RWPE2 (cell line): ENCODE data around the gene ELP4.

ENCODE experiments used
- ATAC-seq: fragments of 200-7000 bp; cut with Tn5 transposase; 3 replicates; pipeline ENCODE4 v1.9.1; 2021; ENCODE audit warnings: low read depth
- DNase-seq: peaks from one replicate; pipeline ENCODE4 v3.0.0-alpha.2; 2020; ENCODE audit warnings: low spot score
- H3K27ac ChIP-seq: fragments of 450-650 bp; 2 replicates; pipeline ENCODE4 v1.5.1; 2017; ENCODE audit warnings: mild to moderate bottlenecking; ENCODE audit not compliant: poor library complexity, severe bottlenecking
- H3K27me3 ChIP-seq: fragments of 250-450 bp; sonication (Bioruptor Pico); 2 replicates; pipeline ENCODE4 v1.5.1; 2021; ENCODE audit warnings: mild to moderate bottlenecking, moderate library complexity; ENCODE audit not compliant: insufficient read depth, poor library complexity, severe bottlenecking
- H3K36me3 ChIP-seq: fragments of 250-450 bp; sonication (Bioruptor Pico); 2 replicates; pipeline ENCODE4 v1.5.1; 2020; ENCODE audit warnings: low read depth, mild to moderate bottlenecking, moderate library complexity
- H3K4me1 ChIP-seq: fragments of 250-450 bp; sonication (Bioruptor Pico); 2 replicates; pipeline ENCODE4 v1.5.1; 2021; ENCODE audit warnings: mild to moderate bottlenecking, moderate library complexity; ENCODE audit not compliant: insufficient read depth, poor library complexity, severe bottlenecking
- H3K4me3 ChIP-seq: fragments of 250-450 bp; sonication (Bioruptor Pico); 2 replicates; pipeline ENCODE4 v1.5.1; 2021; ENCODE audit warnings: mild to moderate bottlenecking, moderate library complexity; ENCODE audit not compliant: severe bottlenecking
- H3K9me3 ChIP-seq: fragments of 250-450 bp; sonication (Bioruptor Pico); 2 replicates; pipeline ENCODE4 v1.5.1; 2021; ENCODE audit warnings: mild to moderate bottlenecking, moderate library complexity; ENCODE audit not compliant: severe bottlenecking
- TF ChIP-seq, protein P1 (sequence below): fragments of 450-650 bp; IDR thresholded peaks from one replicate; pipeline ENCODE4 v1.5.1; 2017; ENCODE audit warnings: mild to moderate bottlenecking, moderate library complexity; ENCODE audit not compliant: poor library complexity, severe bottlenecking

Gene ELP4, protein sequence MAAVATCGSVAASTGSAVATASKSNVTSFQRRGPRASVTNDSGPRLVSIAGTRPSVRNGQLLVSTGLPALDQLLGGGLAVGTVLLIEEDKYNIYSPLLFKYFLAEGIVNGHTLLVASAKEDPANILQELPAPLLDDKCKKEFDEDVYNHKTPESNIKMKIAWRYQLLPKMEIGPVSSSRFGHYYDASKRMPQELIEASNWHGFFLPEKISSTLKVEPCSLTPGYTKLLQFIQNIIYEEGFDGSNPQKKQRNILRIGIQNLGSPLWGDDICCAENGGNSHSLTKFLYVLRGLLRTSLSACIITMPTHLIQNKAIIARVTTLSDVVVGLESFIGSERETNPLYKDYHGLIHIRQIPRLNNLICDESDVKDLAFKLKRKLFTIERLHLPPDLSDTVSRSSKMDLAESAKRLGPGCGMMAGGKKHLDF

GRCh38 chr11:31509429-31510345, at the start of gene ELP4, which contains the start of gene IMMP1L:
Gene ELP4 (plus strand): TSS chr11:31509767. CDS start chr11:31509785, 18 bp downstream.
Gene IMMP1L (minus strand): TSS chr11:31509622. CDS start chr11:31463276, 46,346 bp downstream.
- Histone ChIP-seq H3K4me3 (peak within 1 kb of the TSS; percentile 80), H3K27me3 (no peaks in the 10 kb centered on the region), H3K9me3 (no peaks in the 10 kb centered on the region), H3K4me1 (peaks cover 22% of the 10 kb centered on the region), H3K36me3 (peaks cover 8% of the 10 kb centered on the region), H3K27ac (peak within 1 kb of the TSS; percentile 15)
- DNase-seq = peak; percentile 95
- peak; percentile 99 for ATAC-seq
- TF ChIP-seq, protein P1, sequence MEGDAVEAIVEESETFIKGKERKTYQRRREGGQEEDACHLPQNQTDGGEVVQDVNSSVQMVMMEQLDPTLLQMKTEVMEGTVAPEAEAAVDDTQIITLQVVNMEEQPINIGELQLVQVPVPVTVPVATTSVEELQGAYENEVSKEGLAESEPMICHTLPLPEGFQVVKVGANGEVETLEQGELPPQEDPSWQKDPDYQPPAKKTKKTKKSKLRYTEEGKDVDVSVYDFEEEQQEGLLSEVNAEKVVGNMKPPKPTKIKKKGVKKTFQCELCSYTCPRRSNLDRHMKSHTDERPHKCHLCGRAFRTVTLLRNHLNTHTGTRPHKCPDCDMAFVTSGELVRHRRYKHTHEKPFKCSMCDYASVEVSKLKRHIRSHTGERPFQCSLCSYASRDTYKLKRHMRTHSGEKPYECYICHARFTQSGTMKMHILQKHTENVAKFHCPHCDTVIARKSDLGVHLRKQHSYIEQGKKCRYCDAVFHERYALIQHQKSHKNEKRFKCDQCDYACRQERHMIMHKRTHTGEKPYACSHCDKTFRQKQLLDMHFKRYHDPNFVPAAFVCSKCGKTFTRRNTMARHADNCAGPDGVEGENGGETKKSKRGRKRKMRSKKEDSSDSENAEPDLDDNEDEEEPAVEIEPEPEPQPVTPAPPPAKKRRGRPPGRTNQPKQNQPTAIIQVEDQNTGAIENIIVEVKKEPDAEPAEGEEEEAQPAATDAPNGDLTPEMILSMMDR = no peak

- TF ChIP-seq, protein P1 = no peak
- H3K9me3 ChIP-seq = peaks cover 5% of the 10 kb centered on the region
- ATAC-seq (no peak), DNase-seq (no peak)
- H3K27ac ChIP-seq = no peak overlapping the region
- no peaks in the 10 kb centered on the region for H3K4me1 ChIP-seq
- peaks cover 9% of the 10 kb centered on the region for H3K36me3 ChIP-seq
- H3K27me3 ChIP-seq = no peaks in the 10 kb centered on the region
- no peak overlapping the region for H3K4me3 ChIP-seq
These were observed 45.1 kb upstream of the ELP4 start for GRCh38 chr11:31464436-31464835.

DNA sequence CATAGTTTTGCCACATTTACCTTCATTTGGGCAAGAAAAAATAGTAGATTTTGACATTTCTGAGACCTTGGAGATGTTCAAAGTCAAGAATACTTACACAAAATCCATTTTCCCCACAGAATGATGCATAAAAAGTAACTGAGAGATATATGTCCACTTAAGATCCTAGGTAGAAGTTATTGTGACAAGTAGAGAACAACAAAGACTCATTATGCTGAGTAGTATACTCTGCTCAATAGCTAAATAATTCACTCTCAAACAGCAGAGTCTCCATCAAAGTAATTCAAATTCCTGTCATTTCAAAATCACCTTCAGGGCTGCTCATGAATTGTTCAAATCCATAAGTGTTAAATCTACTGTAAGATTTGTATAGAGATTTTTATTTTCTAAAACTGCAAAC, 35.5 kb upstream of the ELP4 start:
- ATAC-seq (no peak), DNase-seq (no peak)
- Histone ChIP-seq H3K9me3 (no peaks in the 10 kb centered on the region), H3K36me3 (peaks cover 5% of the 10 kb centered on the region; the same call in 1 of the 2 replicates), H3K4me1 (no peaks in the 10 kb centered on the region), H3K27ac (no peak overlapping the region), H3K27me3 (no peaks in the 10 kb centered on the region), H3K4me3 (no peak overlapping the region)
- TF ChIP-seq, protein P1 = no peak

GRCh38 chr11:31477528-31478222, 31.9 kb upstream of the ELP4 start:
- ATAC-seq = no peak
- DNase-seq = no peak
- no peaks in the 10 kb centered on the region for H3K9me3 ChIP-seq
- H3K36me3 ChIP-seq = peaks cover 10% of the 10 kb centered on the region; the same call in 1 of the 2 replicates
- no peak overlapping the region for H3K4me3 ChIP-seq
- no peaks in the 10 kb centered on the region for H3K4me1 ChIP-seq
- H3K27ac ChIP-seq = no peak overlapping the region
- no peaks in the 10 kb centered on the region for H3K27me3 ChIP-seq
- TF ChIP-seq, protein P1 = no peak
